ENCODE results near the gene ANKRD55. TPM values are rescaled to one million over a fixed set of nuclear protein-coding genes. Genes with fewer than 3 reads are reported as not detected.

Gene ANKRD55
- total RNA-seq, 1 donor from 2014 or later = not detected

DNA sequence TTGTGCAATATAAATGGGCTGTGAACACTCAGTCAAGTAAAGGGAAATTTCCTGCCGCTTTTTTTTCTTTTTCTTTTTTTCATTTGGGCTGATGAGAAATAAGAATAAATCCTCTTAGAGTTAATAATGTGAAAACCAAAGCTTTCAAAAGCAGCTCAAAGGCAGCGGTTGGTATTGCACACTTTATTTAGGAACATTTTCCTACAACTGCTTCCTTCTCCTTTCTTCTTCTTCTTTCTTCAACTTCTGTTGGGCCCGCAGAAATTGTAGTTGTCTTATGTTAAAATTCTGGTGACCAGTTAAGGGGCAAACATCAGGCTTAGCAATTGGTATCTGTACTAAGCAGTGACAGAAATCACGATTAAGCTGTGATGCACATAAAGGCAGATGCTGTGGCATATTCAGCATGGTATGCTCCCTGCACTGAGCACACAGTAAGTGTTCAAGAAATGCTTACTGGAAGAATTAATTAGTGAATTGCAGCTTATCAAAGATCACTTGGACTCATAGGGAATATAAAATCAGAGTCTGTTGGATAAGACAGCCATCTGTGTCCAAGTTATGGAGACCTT lies 85.4 kb downstream of the ANKRD55 start:
- Mint-ChIP-seq H3K4me1 (ENCODE audit: low read depth) (peaks cover 22% of the 10 kb centered on the region), H3K4me3 (ENCODE audit: unreplicated experiment) (no peak overlapping the region), H3K27ac (ENCODE audit: unreplicated experiment) (no peak overlapping the region), H3K36me3 (ENCODE audit: low read depth) (no peaks in the 10 kb centered on the region), H3K9me3 (ENCODE audit: low read depth) (no peaks in the 10 kb centered on the region), H3K27me3 (ENCODE audit: low read depth) (no peaks in the 10 kb centered on the region)
- DNase-seq (ENCODE audit: low spot score) = no peak
- TF ChIP-seq, protein P1, sequence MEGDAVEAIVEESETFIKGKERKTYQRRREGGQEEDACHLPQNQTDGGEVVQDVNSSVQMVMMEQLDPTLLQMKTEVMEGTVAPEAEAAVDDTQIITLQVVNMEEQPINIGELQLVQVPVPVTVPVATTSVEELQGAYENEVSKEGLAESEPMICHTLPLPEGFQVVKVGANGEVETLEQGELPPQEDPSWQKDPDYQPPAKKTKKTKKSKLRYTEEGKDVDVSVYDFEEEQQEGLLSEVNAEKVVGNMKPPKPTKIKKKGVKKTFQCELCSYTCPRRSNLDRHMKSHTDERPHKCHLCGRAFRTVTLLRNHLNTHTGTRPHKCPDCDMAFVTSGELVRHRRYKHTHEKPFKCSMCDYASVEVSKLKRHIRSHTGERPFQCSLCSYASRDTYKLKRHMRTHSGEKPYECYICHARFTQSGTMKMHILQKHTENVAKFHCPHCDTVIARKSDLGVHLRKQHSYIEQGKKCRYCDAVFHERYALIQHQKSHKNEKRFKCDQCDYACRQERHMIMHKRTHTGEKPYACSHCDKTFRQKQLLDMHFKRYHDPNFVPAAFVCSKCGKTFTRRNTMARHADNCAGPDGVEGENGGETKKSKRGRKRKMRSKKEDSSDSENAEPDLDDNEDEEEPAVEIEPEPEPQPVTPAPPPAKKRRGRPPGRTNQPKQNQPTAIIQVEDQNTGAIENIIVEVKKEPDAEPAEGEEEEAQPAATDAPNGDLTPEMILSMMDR (IDR thresholded peaks at IDR 0.05) = no peak

DNA sequence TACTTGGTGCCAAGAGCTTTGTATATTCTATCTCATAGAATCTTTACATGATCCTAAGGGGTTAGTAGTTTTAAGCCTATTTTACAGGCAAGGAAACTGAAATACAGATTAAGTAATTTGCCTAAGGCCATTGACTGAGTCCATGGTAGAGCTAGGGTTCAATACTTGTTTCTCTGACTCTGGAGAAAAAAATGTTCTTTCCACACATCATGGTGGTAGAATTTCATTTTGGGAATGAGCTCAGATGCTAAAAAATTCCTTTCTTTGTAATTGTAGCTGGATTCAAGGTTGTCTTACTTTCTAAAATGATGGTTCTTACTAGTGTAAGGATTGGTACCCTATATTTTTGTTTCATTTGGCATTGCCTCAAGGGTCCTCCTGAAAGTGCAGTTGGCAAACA lies 86.0 kb downstream of the ANKRD55 start:
- no peak overlapping the region for H3K27ac Mint-ChIP-seq (ENCODE audit: unreplicated experiment)

DNA sequence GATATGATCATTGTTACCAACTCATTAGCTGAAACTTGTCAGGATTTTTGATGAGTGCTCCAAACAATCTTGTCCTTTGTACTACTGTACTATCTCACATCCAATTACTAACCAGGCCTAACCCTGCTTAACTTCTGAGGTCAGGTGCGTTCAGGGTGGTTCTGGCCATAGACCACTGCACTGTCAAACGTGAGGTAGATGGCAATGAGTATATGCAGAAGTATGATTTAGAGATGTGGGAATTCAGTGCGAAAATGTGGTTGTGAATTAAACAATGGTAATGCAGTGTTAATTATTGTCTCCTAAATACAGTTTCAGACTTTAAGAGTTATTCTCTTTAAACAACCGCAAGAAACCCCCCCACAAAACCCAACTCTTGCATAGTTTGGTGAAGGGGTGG lies 86.5 kb downstream of the ANKRD55 start:
- no peak overlapping the region for H3K27ac Mint-ChIP-seq (ENCODE audit: unreplicated experiment)
- H3K9me3 Mint-ChIP-seq (ENCODE audit: low read depth) = no peaks in the 10 kb centered on the region
- no peaks in the 10 kb centered on the region for H3K36me3 Mint-ChIP-seq (ENCODE audit: low read depth)
- H3K4me1 Mint-ChIP-seq (ENCODE audit: low read depth) = peaks cover 22% of the 10 kb centered on the region
- H3K27me3 Mint-ChIP-seq (ENCODE audit: low read depth) = no peaks in the 10 kb centered on the region
- DNase-seq (ENCODE audit: low spot score) = no peak
- no peak overlapping the region for H3K4me3 Mint-ChIP-seq (ENCODE audit: unreplicated experiment)
- TF ChIP-seq, protein P1 (IDR thresholded peaks at IDR 0.05) = no peak

More for the DNA sequence above, 86.0 kb downstream of the ANKRD55 start:
- no peak for DNase-seq (ENCODE audit: low spot score)
- Mint-ChIP-seq H3K4me3 (ENCODE audit: unreplicated experiment) (no peak overlapping the region), H3K9me3 (ENCODE audit: low read depth) (no peaks in the 10 kb centered on the region), H3K36me3 (ENCODE audit: low read depth) (no peaks in the 10 kb centered on the region), H3K27me3 (ENCODE audit: low read depth) (no peaks in the 10 kb centered on the region), H3K4me1 (ENCODE audit: low read depth) (peaks cover 22% of the 10 kb centered on the region)
- TF ChIP-seq, protein P1 (IDR thresholded peaks at IDR 0.05) = no peak

DNA sequence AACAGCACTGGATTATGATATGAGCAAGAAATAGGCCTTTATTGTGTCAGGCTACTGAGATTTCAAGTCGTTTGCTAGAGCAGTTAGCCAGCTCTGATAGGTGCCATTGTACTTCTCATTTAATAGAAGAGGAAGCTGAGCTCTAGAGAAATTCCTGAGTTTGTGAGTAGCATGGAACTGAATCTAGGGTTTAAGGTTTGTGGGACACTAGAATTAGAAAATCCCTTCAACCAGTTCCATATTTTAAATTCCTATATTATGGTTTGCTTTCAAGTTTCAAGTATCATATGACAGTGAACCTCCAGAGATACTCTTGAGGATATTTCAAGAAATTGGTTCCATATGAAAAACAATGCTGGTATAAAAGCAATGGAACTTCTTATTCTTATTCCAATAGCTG lies 87.6 kb downstream of the ANKRD55 start:
- H3K27ac Mint-ChIP-seq (ENCODE audit: unreplicated experiment) = no peak overlapping the region
- H3K9me3 Mint-ChIP-seq (ENCODE audit: low read depth) = no peaks in the 10 kb centered on the region
- no peak for DNase-seq (ENCODE audit: low spot score)
- H3K36me3 Mint-ChIP-seq (ENCODE audit: low read depth) = no peaks in the 10 kb centered on the region
- H3K4me1 Mint-ChIP-seq (ENCODE audit: low read depth) = peaks cover 22% of the 10 kb centered on the region
- no peaks in the 10 kb centered on the region for H3K27me3 Mint-ChIP-seq (ENCODE audit: low read depth)
- H3K4me3 Mint-ChIP-seq (ENCODE audit: unreplicated experiment) = no peak overlapping the region
- TF ChIP-seq, protein P1 (IDR thresholded peaks at IDR 0.05) = no peak

DNA sequence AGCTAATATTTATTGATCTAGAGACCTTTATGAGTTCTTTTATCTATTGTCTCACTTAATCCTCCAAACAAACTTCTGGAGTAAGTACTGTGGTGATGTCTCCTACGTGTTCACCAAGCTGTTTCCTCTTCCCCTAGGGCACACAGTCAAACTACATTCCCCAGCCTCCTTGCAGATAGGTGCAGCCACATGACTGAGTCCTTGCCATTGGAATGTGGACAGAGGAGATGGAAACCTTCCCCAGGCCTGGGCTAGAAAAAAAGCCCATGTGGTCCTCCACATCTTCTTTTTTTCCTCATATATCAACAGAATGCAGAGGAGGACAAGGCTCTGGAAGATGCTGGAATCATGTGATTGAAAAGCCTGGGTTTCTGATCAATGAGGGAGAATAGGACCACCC lies 88.0 kb downstream of the ANKRD55 start:
- Mint-ChIP-seq H3K27ac (ENCODE audit: unreplicated experiment) (no peak overlapping the region), H3K4me1 (ENCODE audit: low read depth) (peaks cover 22% of the 10 kb centered on the region)

More for the DNA sequence above, 88.0 kb downstream of the ANKRD55 start:
- Mint-ChIP-seq H3K27me3 (ENCODE audit: low read depth) (no peaks in the 10 kb centered on the region), H3K4me3 (ENCODE audit: unreplicated experiment) (no peak overlapping the region), H3K9me3 (ENCODE audit: low read depth) (no peaks in the 10 kb centered on the region), H3K36me3 (ENCODE audit: low read depth) (no peaks in the 10 kb centered on the region)
- no peak for DNase-seq (ENCODE audit: low spot score)
- TF ChIP-seq, protein P1 (IDR thresholded peaks at IDR 0.05) = no peak
